ENCODE data around the gene ZNF839. TPM values are rescaled to one million over a fixed set of nuclear protein-coding genes. Genes with fewer than 3 reads are reported as not detected.
A peak's percentile ranks its signal among the peaks of the same experiment; 100 is the strongest.

ZNF839 gene
- total RNA-seq, 1 donor from 2014 or later, result 17.6 TPM

DNA sequence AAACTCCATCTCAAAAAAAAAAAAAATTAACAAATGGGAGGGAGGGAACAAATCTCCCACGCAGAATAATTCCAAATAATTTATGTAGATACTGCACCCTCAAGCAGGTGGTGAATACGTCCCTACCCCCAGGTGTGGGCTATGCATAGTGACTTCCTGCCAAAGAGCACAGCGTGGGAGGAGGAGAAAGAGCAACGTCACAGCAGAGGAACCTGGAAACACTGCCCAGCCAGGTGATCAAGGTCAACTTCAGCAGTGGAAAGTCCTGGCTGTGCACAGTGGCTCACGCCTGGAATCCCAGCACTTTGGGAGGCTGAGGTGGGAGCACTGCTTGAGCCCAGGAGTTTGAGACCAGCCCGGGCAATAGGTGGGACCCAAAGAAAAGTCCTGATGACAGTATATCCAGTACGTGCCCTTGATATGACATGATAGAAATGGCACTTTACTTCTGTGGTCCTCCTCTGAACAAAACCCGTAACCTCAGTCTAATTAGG lies 33.6 kb downstream of the ZNF839 start:
- POLR2A ChIA-PET, result interaction anchor here (1.5 kb wide), 1 partner anchor 9 kb away, joined by 3 read pairs; the partner anchor contains the start of genes CINP and TECPR2
- Mint-ChIP-seq H3K4me1 (no peaks in the 10 kb centered on the region), H3K4me3 (no peak overlapping the region), H3K27me3 (no peaks in the 10 kb centered on the region), H3K27ac (no peak overlapping the region), H3K9me3 (no peaks in the 10 kb centered on the region), H3K36me3 (ENCODE audit: low read depth) (peaks cover 84% of the 10 kb centered on the region)
- intact Hi-C loops (cut with micrococcal nuclease), result no loop called here
- ATAC-seq (ENCODE audit: low read depth) (no peak), DNase-seq (no peak)
- TF ChIP-seq, protein P1, sequence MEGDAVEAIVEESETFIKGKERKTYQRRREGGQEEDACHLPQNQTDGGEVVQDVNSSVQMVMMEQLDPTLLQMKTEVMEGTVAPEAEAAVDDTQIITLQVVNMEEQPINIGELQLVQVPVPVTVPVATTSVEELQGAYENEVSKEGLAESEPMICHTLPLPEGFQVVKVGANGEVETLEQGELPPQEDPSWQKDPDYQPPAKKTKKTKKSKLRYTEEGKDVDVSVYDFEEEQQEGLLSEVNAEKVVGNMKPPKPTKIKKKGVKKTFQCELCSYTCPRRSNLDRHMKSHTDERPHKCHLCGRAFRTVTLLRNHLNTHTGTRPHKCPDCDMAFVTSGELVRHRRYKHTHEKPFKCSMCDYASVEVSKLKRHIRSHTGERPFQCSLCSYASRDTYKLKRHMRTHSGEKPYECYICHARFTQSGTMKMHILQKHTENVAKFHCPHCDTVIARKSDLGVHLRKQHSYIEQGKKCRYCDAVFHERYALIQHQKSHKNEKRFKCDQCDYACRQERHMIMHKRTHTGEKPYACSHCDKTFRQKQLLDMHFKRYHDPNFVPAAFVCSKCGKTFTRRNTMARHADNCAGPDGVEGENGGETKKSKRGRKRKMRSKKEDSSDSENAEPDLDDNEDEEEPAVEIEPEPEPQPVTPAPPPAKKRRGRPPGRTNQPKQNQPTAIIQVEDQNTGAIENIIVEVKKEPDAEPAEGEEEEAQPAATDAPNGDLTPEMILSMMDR (IDR thresholded peaks at IDR 0.05), result no peak
- CTCF ChIA-PET, result no interaction called here

DNA sequence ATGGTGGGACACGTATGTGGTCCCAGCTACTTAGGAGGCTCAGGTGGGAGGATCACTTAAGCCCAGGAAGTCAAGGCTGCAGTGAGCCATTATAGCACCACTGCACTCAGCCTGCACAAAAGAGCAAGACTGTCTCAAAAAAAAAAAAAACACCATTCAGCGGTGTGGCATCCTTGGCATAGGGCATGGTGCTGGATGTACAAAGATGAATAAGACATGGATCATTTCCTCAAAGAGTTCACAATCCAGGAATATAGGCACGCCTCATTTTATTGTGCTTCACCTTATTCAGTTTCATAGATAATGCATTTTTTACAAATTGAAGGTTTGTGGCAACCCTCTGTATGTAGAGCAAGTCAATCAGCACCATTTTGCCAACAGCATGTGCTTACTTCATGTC lies 36.7 kb downstream of the ZNF839 start:
- CTCF ChIA-PET, result no interaction called here
- DNase-seq, result no peak
- H3K4me1 Mint-ChIP-seq, result peaks cover 12% of the 10 kb centered on the region
- TF ChIP-seq, protein P1 (IDR thresholded peaks at IDR 0.05), result no peak
- H3K27ac Mint-ChIP-seq, result no peak overlapping the region
- H3K36me3 Mint-ChIP-seq (ENCODE audit: low read depth), result peaks cover 75% of the 10 kb centered on the region
- H3K27me3 Mint-ChIP-seq, result no peaks in the 10 kb centered on the region
- POLR2A ChIA-PET, result no interaction called here
- ATAC-seq (ENCODE audit: low read depth), result no peak
- H3K4me3 Mint-ChIP-seq, result no peak overlapping the region
- H3K9me3 Mint-ChIP-seq, result no peaks in the 10 kb centered on the region
- intact Hi-C loops (cut with micrococcal nuclease), result no loop called here

DNA sequence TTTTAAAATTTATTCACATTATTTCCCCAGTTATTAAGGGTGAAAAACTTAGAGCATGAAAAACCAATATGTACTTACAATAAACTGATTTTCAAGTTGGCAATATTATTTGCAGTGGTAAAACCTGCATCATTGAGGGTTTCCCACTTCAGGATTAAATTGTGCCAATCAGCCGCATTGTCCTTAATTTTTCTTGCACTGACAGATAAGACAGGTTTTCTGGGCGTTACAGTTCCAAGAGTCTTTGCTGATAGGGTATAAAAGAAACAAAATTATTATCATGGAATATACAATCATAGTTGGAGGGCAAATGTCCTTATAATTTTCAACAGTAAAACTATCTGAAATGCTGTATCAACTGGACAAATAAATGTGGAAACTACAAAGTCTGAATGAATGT lies 39.8 kb downstream of the ZNF839 start:
- ATAC-seq (ENCODE audit: low read depth), result no peak
- Mint-ChIP-seq H3K9me3 (no peaks in the 10 kb centered on the region), H3K27me3 (no peaks in the 10 kb centered on the region), H3K27ac (no peak overlapping the region), H3K4me3 (no peak overlapping the region), H3K36me3 (ENCODE audit: low read depth) (peaks cover 62% of the 10 kb centered on the region), H3K4me1 (peaks cover 29% of the 10 kb centered on the region)
- CTCF ChIA-PET, result no interaction called here
- TF ChIP-seq, protein P1 (IDR thresholded peaks at IDR 0.05), result no peak
- no peak for DNase-seq
- POLR2A ChIA-PET, result no interaction called here
- intact Hi-C loops (cut with micrococcal nuclease), result no loop called here

DNA sequence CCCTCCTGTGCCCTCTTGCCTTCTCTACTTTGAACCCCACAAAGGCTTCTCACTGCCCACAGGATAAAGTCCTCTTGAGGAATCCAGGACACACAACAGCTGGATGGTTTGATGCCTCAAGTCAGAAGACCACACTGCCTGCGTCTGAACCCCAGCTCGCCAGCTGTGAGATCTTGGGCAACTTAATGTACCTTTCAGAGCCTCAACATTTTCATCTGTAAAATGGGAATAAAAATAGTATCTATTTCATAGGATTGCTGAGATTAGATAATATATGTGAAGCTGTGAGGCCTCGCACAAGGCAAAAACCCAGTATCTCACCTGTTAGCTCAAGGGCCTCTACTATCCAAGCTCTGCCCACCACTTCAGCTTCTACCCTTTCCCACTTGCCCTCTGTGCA lies 40.8 kb downstream of the ZNF839 start:
- DNase-seq (no peak), ATAC-seq (ENCODE audit: low read depth) (no peak)
- peaks cover 29% of the 10 kb centered on the region for H3K4me1 Mint-ChIP-seq
- ChIA-PET CTCF (no interaction called here), POLR2A (no interaction called here)
- H3K27me3 Mint-ChIP-seq, result no peaks in the 10 kb centered on the region
- no peaks in the 10 kb centered on the region for H3K9me3 Mint-ChIP-seq
- no peak overlapping the region for H3K27ac Mint-ChIP-seq
- TF ChIP-seq, protein P1 (IDR thresholded peaks at IDR 0.05), result no peak
- H3K4me3 Mint-ChIP-seq, result no peak overlapping the region
- peaks cover 53% of the 10 kb centered on the region for H3K36me3 Mint-ChIP-seq (ENCODE audit: low read depth)
- intact Hi-C loops (cut with micrococcal nuclease), result loop anchor here (10.0 kb wide), 1 partner anchor 694 kb away; the partner anchor contains the start of gene CDC42BPB

GRCh38 chr14:102362084-102362483 lies 42.5 kb downstream of the ZNF839 start:
- Mint-ChIP-seq H3K27me3 (no peaks in the 10 kb centered on the region), H3K27ac (peak overlapping the region; percentile 97), H3K9me3 (no peaks in the 10 kb centered on the region), H3K4me3 (no peak overlapping the region), H3K4me1 (peaks cover 29% of the 10 kb centered on the region), H3K36me3 (ENCODE audit: low read depth) (peaks cover 37% of the 10 kb centered on the region)
- intact Hi-C loops (cut with micrococcal nuclease), result loop anchor here (1.0 to 10.0 kb wide), 9 partner anchors 43 to 693 kb away; partner anchors contain the start of genes ANKRD9, CDC42BPB, DYNC1H1 and HSP90AA1
- POLR2A ChIA-PET, result interaction anchor here (0.6 to 2.2 kb wide), 7 partner anchors 9 to 972 kb away, joined by 3 to 28 read pairs (median 4); partner anchors contain the start of genes ANKRD9, EIF5 and ZNF839
- ATAC-seq (ENCODE audit: low read depth) (peak; percentile 70), DNase-seq (no peak)
- TF ChIP-seq, protein P1 (IDR thresholded peaks at IDR 0.05), result no peak
- CTCF ChIA-PET, result interaction anchor here (1.3 kb wide), 1 partner anchor 48 kb away, joined by 3 read pairs; no protein-coding TSS in a partner anchor
